IMR-90 (cell line): Measurements from ENCODE around the gene IMP3. TPM values are rescaled to one million over a fixed set of nuclear protein-coding genes. Genes with fewer than 3 reads are reported as not detected.

ENCODE experiments used
- ATAC-seq: fragments of 200-7000 bp; cut with Tn5 transposase; 2 replicates; pipeline ENCODE4 v1.9.1; 2020; ENCODE audit warnings: low read depth, mild to moderate bottlenecking, moderate library complexity
- BruUV-seq: library from RNA; stranded (reverse); fragments of 400-500 nt; replicated peaks from 2 replicates; lab custom pipeline; 2021; lab: Mats Ljungman, UMichigan
- CTCF ChIA-PET: fragments of 300-600 bp; formaldehyde crosslinking; extraction: SDS; loops from one replicate; lab custom pipeline; 2021; ENCODE audit warnings: antibody characterized with exemption; lab: Yijun Ruan, JAX
- POLR2A ChIA-PET: fragments of 300-600 bp; sonication (Branson Sonifier 250); formaldehyde crosslinking; loops from one replicate; lab custom pipeline; 2022; ENCODE audit warnings: antibody characterized with exemption; ENCODE audit not compliant: unreplicated experiment; lab: Charles Lee
- DNase-seq: peaks from one replicate; pipeline ENCODE4 v3.0.0; 2013
- H2AFZ ChIP-seq: replicated peaks from 2 replicates; pipeline ENCODE3; 2013; ENCODE audit warnings: low read length, mild to moderate bottlenecking; ENCODE audit not compliant: poor library complexity
- H2AK5ac ChIP-seq: 2 replicates; pipeline ENCODE4 v1.6.1; 2013; ENCODE audit warnings: low read depth, low read length, inconsistent platforms
- H2AK9ac ChIP-seq: replicated peaks from 2 replicates; pipeline ENCODE3; 2013; ENCODE audit warnings: mild to moderate bottlenecking, low read depth, low read length, moderate library complexity; ENCODE audit not compliant: poor library complexity
- H2BK120ac ChIP-seq: 2 replicates; pipeline ENCODE4 v1.6.1; 2013; ENCODE audit warnings: low read depth, low read length, inconsistent platforms
- H2BK15ac ChIP-seq: 3 replicates; pipeline ENCODE4 v1.6.1; 2013; ENCODE audit warnings: low read depth, low read length, inconsistent platforms
- H2BK20ac ChIP-seq: 2 replicates; pipeline ENCODE4 v1.6.1; 2013; ENCODE audit warnings: low read depth, mild to moderate bottlenecking, inconsistent platforms, low read length, moderate library complexity
- H2BK5ac ChIP-seq: 2 replicates; pipeline ENCODE4 v1.6.1; 2013; ENCODE audit warnings: mild to moderate bottlenecking, low read depth, low read length, inconsistent platforms; ENCODE audit not compliant: poor library complexity, severe bottlenecking
- H3K14ac ChIP-seq: replicated peaks from 2 replicates; pipeline ENCODE4 v1.6.1; 2013; ENCODE audit warnings: low read depth, low read length, inconsistent platforms
- H3K18ac ChIP-seq: 2 replicates; pipeline ENCODE4 v1.6.1; 2013; ENCODE audit warnings: low read depth, low read length, control low read depth
- H3K23ac ChIP-seq: 2 replicates; pipeline ENCODE4 v1.6.1; 2013; ENCODE audit warnings: low read depth, low read length, inconsistent platforms
- H3K27ac ChIP-seq: 2 replicates; pipeline ENCODE4 v1.5.1; 2013; ENCODE audit warnings: mild to moderate bottlenecking, control low read depth, low read length; ENCODE audit not compliant: insufficient read depth
- H3K27me3 ChIP-seq: 2 replicates; pipeline ENCODE4 v1.6.1; 2013; ENCODE audit warnings: low read length; ENCODE audit not compliant: control insufficient read depth, insufficient read depth
- H3K36me3 ChIP-seq: 2 replicates; pipeline ENCODE4 v1.6.1; 2013; ENCODE audit warnings: low read length, mixed read lengths; ENCODE audit not compliant: control insufficient read depth, insufficient read depth
- H3K4ac ChIP-seq: 2 replicates; pipeline ENCODE4 v1.6.1; 2013; ENCODE audit warnings: low read depth, low read length, inconsistent platforms
- H3K4me1 ChIP-seq: 2 replicates; pipeline ENCODE4 v1.6.1; 2013; ENCODE audit warnings: low read length, mixed read lengths; ENCODE audit not compliant: control insufficient read depth, insufficient read depth
- H3K4me2 ChIP-seq: 2 replicates; pipeline ENCODE4 v1.6.1; 2013; ENCODE audit warnings: low read depth, mild to moderate bottlenecking, control low read depth, low read length, moderate library complexity
- H3K4me3 ChIP-seq: 2 replicates; pipeline ENCODE4 v1.5.1; 2013; ENCODE audit warnings: low read depth, mild to moderate bottlenecking, control low read depth, low read length, moderate library complexity; ENCODE audit not compliant: insufficient read depth
- H3K56ac ChIP-seq: 2 replicates; pipeline ENCODE4 v1.6.1; 2013; ENCODE audit warnings: low read length, inconsistent platforms; ENCODE audit not compliant: insufficient read depth; ENCODE audit errors: extremely low read depth
- H3K79me1 ChIP-seq, 2 experiments: 2 replicates each; pipeline ENCODE4 v1.6.1; 2013; ENCODE audit warnings: low read length in 2 of 2, inconsistent platforms in 1 of 2, low read depth in 1 of 2
- H3K9ac ChIP-seq: 2 replicates; pipeline ENCODE4 v1.6.1; 2013; ENCODE audit warnings: low read depth, low read length, control low read depth
- H3K9me1 ChIP-seq: 2 replicates; pipeline ENCODE4 v1.6.1; 2013; ENCODE audit warnings: low read length, inconsistent platforms; ENCODE audit not compliant: insufficient read depth
- H3K9me3 ChIP-seq: 2 replicates; pipeline ENCODE4 v1.6.1; 2013; ENCODE audit warnings: low read length; ENCODE audit not compliant: control insufficient read depth, insufficient read depth
- H4K20me1 ChIP-seq: 2 replicates; pipeline ENCODE4 v1.6.1; 2013; ENCODE audit warnings: low read length, inconsistent platforms; ENCODE audit not compliant: insufficient read depth
- H4K5ac ChIP-seq: 2 replicates; pipeline ENCODE4 v1.6.1; 2013; ENCODE audit warnings: mild to moderate bottlenecking, low read depth, low read length, control low read depth
- H4K8ac ChIP-seq, 2 experiments: 2 replicates each; pipeline ENCODE4 v1.6.1; 2013; ENCODE audit warnings: low read depth in 2 of 2, low read length in 2 of 2, control low read depth in 1 of 2, inconsistent platforms in 1 of 2
- H4K91ac ChIP-seq: 2 replicates; pipeline ENCODE4 v1.6.1; 2013; ENCODE audit warnings: low read depth, low read length, inconsistent platforms; ENCODE audit not compliant: insufficient read depth
- BHLHE40 ChIP-seq: fragments of 150-350 bp; IDR thresholded peaks from 2 replicates; pipeline ENCODE4 v1.6.1; 2016; ENCODE audit warnings: mild to moderate bottlenecking, low read depth, low read length
- CEBPB ChIP-seq: IDR thresholded peaks from 2 replicates; pipeline ENCODE4 v1.6.1; 2012; ENCODE audit warnings: low read depth, low read length, improper control_type of control experiment
- FOS ChIP-seq: fragments of 150-350 bp; IDR thresholded peaks from 2 replicates; pipeline ENCODE4 v1.6.1; 2016; ENCODE audit warnings: low read depth, low read length
- MAZ ChIP-seq: IDR thresholded peaks from 2 replicates; pipeline ENCODE4 v1.6.1; 2012; ENCODE audit warnings: low read depth, mild to moderate bottlenecking, low read length, improper control_type of control experiment, moderate library complexity, borderline replicate concordance
- RAD21 ChIP-seq: IDR thresholded peaks from 2 replicates; pipeline ENCODE4 v1.6.1; 2012; ENCODE audit warnings: low read length, improper control_type of control experiment
- SMC3 ChIP-seq: fragments of 150-350 bp; IDR thresholded peaks from 2 replicates; pipeline ENCODE4 v1.6.1; 2016; ENCODE audit warnings: low read depth, mild to moderate bottlenecking, antibody characterized with exemption, low read length, moderate library complexity
- USF2 ChIP-seq: fragments of 150-350 bp; IDR thresholded peaks from 2 replicates; pipeline ENCODE4 v1.6.1; 2017; ENCODE audit warnings: mild to moderate bottlenecking, antibody characterized with exemption, low read length, low read depth
- WGBS, 2 experiments: methylation state at CpG; one replicate each; pipeline versions ENCODE4 v1.1.5 to v1.1.7; 2013; ENCODE audit warnings: missing lambda C conversion rate in 2 of 2; ENCODE audit not compliant: insufficient read length in 1 of 2; ENCODE audit errors: extremely low coverage in 2 of 2; 5-methylcytosine and 5-hydroxymethylcytosine counted together
- dilution Hi-C: fragments of 300-500 bp; cut with HindIII; formaldehyde crosslinking; loops from one replicate; pipeline ENCODE4 v1.14.3; 2018; ENCODE audit warnings: low sequenced_read_pairs; ENCODE audit not compliant: unreplicated experiment
- in situ Hi-C: fragments of 300-500 bp; cut with MboI; formaldehyde crosslinking; loops from 3 replicates; pipeline ENCODE4 v1.14.3; 2019; ENCODE audit warnings: low sequenced_read_pairs, inconsistent platforms, mixed read lengths
- intact Hi-C: fragments of 100-400 bp; cut with micrococcal nuclease; formaldehyde crosslinking; loops from 2 replicates; pipeline ENCODE4 v1.10.0; 2022
- polyA plus RNA-seq, 3 experiments: library from polyadenylated mRNA; depleted of rRNA; stranded (reverse); fragments of >200 nt; gene quantifications; 2 replicates each; pipeline ENCODE4 v1.2.3, GENCODE V29; 2012; ENCODE audit warnings: low replicate concordance in 1 of 3
- total RNA-seq: library from RNA; depleted of rRNA; stranded (reverse); fragments of >200 nt; gene quantifications from 2 replicates; pipeline ENCODE4 v1.2.3, GENCODE V29; 2012

IMP3 gene
- total and polyA plus RNA-seq, 2 of the 4 experiments (the other 2 are of a cell fraction): 42.1 to 59.3 TPM

DNA sequence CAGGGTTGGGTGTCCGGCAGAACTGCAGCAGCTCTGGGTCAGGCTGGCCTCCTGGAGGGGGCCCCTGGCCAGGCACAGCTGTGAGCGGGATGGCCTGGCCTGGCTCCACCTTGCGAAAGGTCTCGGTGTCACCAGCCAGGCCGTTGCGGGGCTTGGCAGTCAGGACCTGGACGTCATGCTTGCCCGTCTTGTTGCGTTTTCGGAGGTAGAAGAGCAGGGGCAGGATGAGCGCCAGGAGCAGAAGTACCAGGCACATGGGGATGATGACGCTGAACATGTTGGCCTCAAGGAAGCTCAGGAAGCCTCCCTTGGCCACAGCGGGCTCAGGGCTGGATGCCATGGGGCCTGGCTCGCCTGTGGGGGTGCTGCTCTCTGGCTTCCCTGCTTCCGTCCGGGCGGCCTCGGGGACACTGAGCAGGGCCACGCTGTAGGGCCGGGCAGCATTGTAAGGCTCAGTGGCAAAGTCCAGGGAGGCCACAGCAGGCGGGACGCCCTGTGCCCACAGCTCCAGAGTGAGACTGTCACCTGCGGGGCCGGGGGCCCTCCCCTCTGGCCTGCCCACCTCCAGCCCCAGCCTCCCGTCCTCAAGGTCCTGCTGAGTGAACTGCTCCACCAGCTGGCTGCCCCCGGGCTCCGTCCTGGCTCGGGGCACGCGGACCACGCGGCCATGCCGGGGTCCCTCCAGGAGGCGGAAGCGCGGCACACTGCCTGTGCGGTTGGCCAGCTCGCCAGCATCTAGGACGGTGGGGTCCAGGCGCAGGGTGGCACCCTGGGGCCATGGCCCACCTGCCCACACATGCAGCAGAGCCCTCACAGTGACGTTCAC lies 35.8 kb upstream of the IMP3 start:
- H2AK9ac ChIP-seq: peak overlapping the region; percentile 35
- H2BK120ac ChIP-seq: no peak overlapping the region
- peaks cover 0 to 34% of the 10 kb centered on the region in 2 experiments for H3K79me1 ChIP-seq
- CTCF ChIA-PET: no interaction called here
- DNase-seq: no peak
- no TSS peak for BruUV-seq
- H2BK15ac ChIP-seq: no peak overlapping the region
- dilution Hi-C loops: no loop called here
- no peak overlapping the region for H4K8ac ChIP-seq
- peaks cover 5% of the 10 kb centered on the region; the same call in 1 of the 2 replicates for H3K36me3 ChIP-seq
- H4K91ac ChIP-seq: no peak overlapping the region
- no peak overlapping the region for H3K18ac ChIP-seq
- H3K9ac ChIP-seq: no peak overlapping the region
- no peak overlapping the region for H2BK5ac ChIP-seq
- POLR2A ChIA-PET: no interaction called here
- no peak overlapping the region for H3K56ac ChIP-seq
- H3K4ac ChIP-seq: no peak overlapping the region
- H4K5ac ChIP-seq: no peak overlapping the region
- H3K4me2 ChIP-seq: no peak overlapping the region
- no peak for ATAC-seq
- in situ Hi-C loops: no loop called here
- intact Hi-C loops: loop anchor here (10.0 kb wide), 1 partner anchor 51 kb away; the partner anchor contains the start of gene SNUPN
- no peaks in the 10 kb centered on the region for H3K9me3 ChIP-seq
- H2BK20ac ChIP-seq: no peak overlapping the region
- TF ChIP-seq RAD21 (no peak), FOS (no peak), CEBPB (no peak), MAZ (no peak), USF2 (no peak), SMC3 (no peak), BHLHE40 (no peak)
- peaks cover 23% of the 10 kb centered on the region for H3K4me1 ChIP-seq
- H3K14ac ChIP-seq: no peak overlapping the region
- H3K23ac ChIP-seq: no peak overlapping the region
- H2AFZ ChIP-seq: no peak overlapping the region
- no peak overlapping the region for H3K4me3 ChIP-seq
- H4K20me1 ChIP-seq: peaks cover 21% of the 10 kb centered on the region
- 97% methylated on average over 22 of the region's 41 CpGs; no CpG with 5 or more reads in 1 of the 2 experiments for WGBS, 2 experiments
- H3K9me1 ChIP-seq: peaks cover 29% of the 10 kb centered on the region; the same call in 1 of the 2 replicates
- no peaks in the 10 kb centered on the region for H3K27me3 ChIP-seq
- no peak overlapping the region for H3K27ac ChIP-seq
- no peak overlapping the region for H2AK5ac ChIP-seq
